Measurements from ENCODE around the gene PYDC2. TPM values are rescaled to one million over a fixed set of nuclear protein-coding genes. Genes with fewer than 3 reads are reported as not detected.

PYDC2 gene
- total RNA-seq, 1 experiment from 2014 or later: not detected

DNA sequence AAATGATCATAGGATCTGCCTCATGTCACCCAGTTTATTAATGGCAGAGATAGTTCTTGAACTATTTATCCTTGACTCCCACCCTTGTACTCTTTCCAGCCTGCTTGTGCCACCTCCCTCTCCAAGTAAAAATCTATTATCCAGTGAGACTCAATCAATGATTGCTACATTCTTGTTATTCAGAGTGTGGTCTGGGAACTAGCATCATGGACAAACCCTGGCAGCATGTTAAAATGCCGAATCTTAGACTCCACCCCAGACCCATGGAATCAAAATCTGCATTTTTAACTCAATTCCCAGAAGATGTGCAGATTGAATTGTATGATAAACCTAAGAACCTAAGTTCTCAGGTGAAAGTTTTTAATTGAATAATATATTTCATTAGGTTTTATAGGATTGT, 34.7 kb upstream of the PYDC2 start:
- POLR2A ChIA-PET (ENCODE audit: unreplicated experiment): no interaction called here
- intact Hi-C loops (cut with micrococcal nuclease; ENCODE audit: unreplicated experiment): no loop called here
- CTCF ChIA-PET: no interaction called here

GRCh38 chr3:191428177-191428576, 32.8 kb upstream of the PYDC2 start:
- no peaks in the 10 kb centered on the region for H3F3A ChIP-seq (ENCODE audit: insufficient read depth, low read depth)
- CTCF ChIA-PET: no interaction called here
- no peak overlapping the region for H3K27ac ChIP-seq
- H3K4me2 ChIP-seq: no peak overlapping the region
- no TSS peak for BruUV-seq (replicated peaks)
- no peaks in the 10 kb centered on the region for H4K20me1 ChIP-seq (ENCODE audit: insufficient read depth)
- POLR2A ChIA-PET (ENCODE audit: unreplicated experiment): no interaction called here
- H3K36me3 ChIP-seq (ENCODE audit: low read depth): no peaks in the 10 kb centered on the region
- no peaks in the 10 kb centered on the region for H3K27me3 ChIP-seq (ENCODE audit: insufficient read depth, low read depth)
- H3K4me1 ChIP-seq (replicated peaks; ENCODE audit: insufficient read depth): peaks cover 6% of the 10 kb centered on the region
- H3K4me3 ChIP-seq: no peak overlapping the region
- H3K9me2 ChIP-seq (ENCODE audit: insufficient read depth): peaks cover 4% of the 10 kb centered on the region
- no peaks in the 10 kb centered on the region for H3K79me2 ChIP-seq (ENCODE audit: low read depth)
- no peak overlapping the region for H2AFZ ChIP-seq
- DNase-seq: no peak
- TF ChIP-seq CTCF (conservative IDR thresholded peaks at IDR 0.05) (no peak), EZH2 (IDR thresholded peaks at IDR 0.05; ENCODE audit: low read depth) (no peak)
- intact Hi-C loops (cut with micrococcal nuclease; ENCODE audit: unreplicated experiment): no loop called here
- H3K9me3 ChIP-seq (ENCODE audit: insufficient read depth, low read depth): no peaks in the 10 kb centered on the region

More for the DNA sequence above, 34.7 kb upstream of the PYDC2 start:
- H3F3A ChIP-seq (ENCODE audit: insufficient read depth, low read depth): no peaks in the 10 kb centered on the region
- DNase-seq: no peak
- BruUV-seq (replicated peaks): no TSS peak
- H2AFZ ChIP-seq: no peak overlapping the region
- no peak for TF ChIP-seq CTCF (conservative IDR thresholded peaks at IDR 0.05)
- TF ChIP-seq EZH2 (IDR thresholded peaks at IDR 0.05; ENCODE audit: low read depth): no peak
- no peak overlapping the region for H3K4me2 ChIP-seq
- H3K9me3 ChIP-seq (ENCODE audit: insufficient read depth, low read depth): no peaks in the 10 kb centered on the region
- no peaks in the 10 kb centered on the region for H3K27me3 ChIP-seq (ENCODE audit: insufficient read depth, low read depth)
- no peak overlapping the region for H3K4me3 ChIP-seq
- H4K20me1 ChIP-seq (ENCODE audit: insufficient read depth): no peaks in the 10 kb centered on the region
- no peak overlapping the region for H3K27ac ChIP-seq
- H3K79me2 ChIP-seq (ENCODE audit: low read depth): no peaks in the 10 kb centered on the region
- H3K9me2 ChIP-seq (ENCODE audit: insufficient read depth): peaks cover 4% of the 10 kb centered on the region
- H3K36me3 ChIP-seq (ENCODE audit: low read depth): no peaks in the 10 kb centered on the region
- H3K4me1 ChIP-seq (replicated peaks; ENCODE audit: insufficient read depth): peaks cover 6% of the 10 kb centered on the region

DNA sequence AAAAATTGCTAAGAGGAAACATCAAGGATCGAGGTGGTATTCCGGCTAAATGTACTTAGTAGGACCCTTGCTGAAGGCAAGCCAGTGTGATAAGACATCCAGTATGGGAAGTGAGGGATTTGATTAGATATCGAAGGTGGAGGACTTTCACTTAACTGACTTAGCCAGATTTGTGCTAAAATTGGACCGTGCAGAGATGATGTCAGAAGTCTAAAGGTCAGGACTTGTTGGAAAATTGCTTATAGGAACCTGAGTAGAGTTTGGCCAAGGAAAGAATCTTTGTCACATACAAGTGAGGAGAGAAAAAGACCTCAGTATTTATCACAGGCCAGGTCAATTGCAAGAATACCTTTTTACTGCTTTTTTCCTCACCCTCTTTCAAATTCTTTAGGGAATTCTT, 30.9 kb upstream of the PYDC2 start:
- BruUV-seq (replicated peaks): no TSS peak
- Histone ChIP-seq H3K4me1 (replicated peaks; ENCODE audit: insufficient read depth) (peaks cover 6% of the 10 kb centered on the region), H2AFZ (no peak overlapping the region), H3K79me2 (ENCODE audit: low read depth) (no peaks in the 10 kb centered on the region), H3F3A (ENCODE audit: insufficient read depth, low read depth) (no peaks in the 10 kb centered on the region), H4K20me1 (ENCODE audit: insufficient read depth) (no peaks in the 10 kb centered on the region), H3K27me3 (ENCODE audit: insufficient read depth, low read depth) (no peaks in the 10 kb centered on the region), H3K36me3 (ENCODE audit: low read depth) (no peaks in the 10 kb centered on the region), H3K9me3 (ENCODE audit: insufficient read depth, low read depth) (no peaks in the 10 kb centered on the region), H3K4me2 (no peak overlapping the region), H3K9me2 (ENCODE audit: insufficient read depth) (peaks cover 4% of the 10 kb centered on the region), H3K4me3 (no peak overlapping the region), H3K27ac (no peak overlapping the region)
- no peak for DNase-seq
- CTCF ChIA-PET: interaction anchor here (0.8 kb wide), 1 partner anchor 778 kb away, joined by 12 read pairs; no protein-coding TSS in a partner anchor
- POLR2A ChIA-PET (ENCODE audit: unreplicated experiment): no interaction called here
- TF ChIP-seq CTCF (conservative IDR thresholded peaks at IDR 0.05): no peak
- no peak for TF ChIP-seq EZH2 (IDR thresholded peaks at IDR 0.05; ENCODE audit: low read depth)
- intact Hi-C loops (cut with micrococcal nuclease; ENCODE audit: unreplicated experiment): no loop called here
